Subcutaneous abdominal adipose tissue (tissue), 5 donors: Measurements from ENCODE around the gene ANKRD11.

ENCODE experiments used
- H3K27ac ChIP-seq: one replicate; pipeline ENCODE4 v1.7.0; 2013; ENCODE audit warnings: low read depth, mild to moderate bottlenecking, inconsistent platforms, low read length, moderate library complexity
- H3K27me3 ChIP-seq, 5 donors: one replicate each; pipeline ENCODE4 v1.7.0; 2013; ENCODE audit warnings: low read length in 5 of 5, inconsistent platforms in 1 of 5; ENCODE audit not compliant: control insufficient read depth in 5 of 5, insufficient read depth in 4 of 5
- H3K36me3 ChIP-seq, 5 donors: one replicate each; pipeline ENCODE4 v1.7.0; 2013; ENCODE audit warnings: low read length in 5 of 5; ENCODE audit not compliant: control insufficient read depth in 5 of 5, insufficient read depth in 5 of 5
- H3K4me1 ChIP-seq, 5 donors: one replicate each; pipeline ENCODE4 v1.7.0; 2013; ENCODE audit warnings: low read length in 5 of 5, mild to moderate bottlenecking in 3 of 5, moderate library complexity in 1 of 5; ENCODE audit not compliant: control insufficient read depth in 5 of 5, insufficient read depth in 5 of 5
- H3K4me3 ChIP-seq, 5 donors: one replicate each; pipeline ENCODE4 v1.7.0; 2013; ENCODE audit warnings: low read length in 5 of 5, low read depth in 1 of 5
- H3K9ac ChIP-seq, 5 donors: one replicate each; pipeline ENCODE4 v1.7.0; 2013; ENCODE audit warnings: low read length in 5 of 5, mild to moderate bottlenecking in 4 of 5, moderate library complexity in 3 of 5
- H3K9me3 ChIP-seq, 5 donors: one replicate each; pipeline ENCODE4 v1.7.0; 2013; ENCODE audit warnings: low read length in 5 of 5; ENCODE audit not compliant: control insufficient read depth in 5 of 5
- donor health status: healthy.
- donor health status: healthy.
- donor health status: healthy.
- donor health status: healthy.
- donor health status: healthy.

The ANKRD11 gene

GRCh38 chr16:89406277-89406888, 84.0 kb downstream of the ANKRD11 start:
- Histone ChIP-seq H3K9ac (peak overlapping the region in 1 of 5 donors; percentile 53), H3K36me3 (no peaks in the 10 kb centered on the region), H3K4me3 (peak overlapping the region in 1 of 5 donors; percentile 11), H3K4me1 (peaks cover 16 to 68% (median 64%) of the 10 kb centered on the region in 5 donors), H3K27me3 (no peaks in the 10 kb centered on the region), H3K27ac (no peak overlapping the region), H3K9me3 (no peaks in the 10 kb centered on the region)

GRCh38 chr16:89404561-89404960, 85.8 kb downstream of the ANKRD11 start:
- no peak overlapping the region for H3K4me3 ChIP-seq
- H3K27ac ChIP-seq: no peak overlapping the region
- H3K9ac ChIP-seq: no peak overlapping the region
- H3K27me3 ChIP-seq: no peaks in the 10 kb centered on the region
- no peaks in the 10 kb centered on the region for H3K9me3 ChIP-seq
- H3K36me3 ChIP-seq: no peaks in the 10 kb centered on the region
- H3K4me1 ChIP-seq: peaks cover 10 to 54% (median 50%) of the 10 kb centered on the region in 5 donors

- Histone ChIP-seq H3K27ac (no peak overlapping the region), H3K36me3 (peaks cover 0 to 3% (median 0%) of the 10 kb centered on the region in 5 donors), H3K9me3 (no peaks in the 10 kb centered on the region), H3K4me1 (peaks cover 7 to 38% (median 34%) of the 10 kb centered on the region in 5 donors), H3K4me3 (no peak overlapping the region), H3K27me3 (no peaks in the 10 kb centered on the region), H3K9ac (no peak overlapping the region)
Measured at GRCh38 chr16:89402962-89403361, 87.4 kb downstream of the ANKRD11 start.

GRCh38 chr16:89401641-89402445, 88.5 kb downstream of the ANKRD11 start:
- Histone ChIP-seq H3K9me3 (no peaks in the 10 kb centered on the region), H3K36me3 (peaks cover 0 to 8% (median 0%) of the 10 kb centered on the region in 5 donors), H3K4me3 (no peak overlapping the region), H3K27me3 (no peaks in the 10 kb centered on the region), H3K9ac (no peak overlapping the region), H3K4me1 (peaks cover under 1 to 27% (median 23%) of the 10 kb centered on the region in 5 donors), H3K27ac (no peak overlapping the region)

- Histone ChIP-seq H3K4me1 (peaks cover 0 to 21% (median 17%) of the 10 kb centered on the region in 5 donors), H3K27me3 (no peaks in the 10 kb centered on the region), H3K4me3 (no peak overlapping the region), H3K9me3 (no peaks in the 10 kb centered on the region), H3K27ac (no peak overlapping the region), H3K9ac (no peak overlapping the region), H3K36me3 (peaks cover 0 to 8% (median 0%) of the 10 kb centered on the region in 5 donors)
Measured at GRCh38 chr16:89401205-89401604, 89.2 kb downstream of the ANKRD11 start.

GRCh38 chr16:89400740-89401139, 89.6 kb downstream of the ANKRD11 start:
- Histone ChIP-seq H3K4me3 (no peak overlapping the region), H3K27me3 (no peaks in the 10 kb centered on the region), H3K27ac (no peak overlapping the region), H3K9ac (no peak overlapping the region), H3K36me3 (peaks cover 0 to 8% (median 0%) of the 10 kb centered on the region in 5 donors), H3K4me1 (peaks cover 3 to 21% (median 19%) of the 10 kb centered on the region in 5 donors), H3K9me3 (no peaks in the 10 kb centered on the region)

- Histone ChIP-seq H3K9me3 (no peaks in the 10 kb centered on the region), H3K4me3 (no peak overlapping the region), H3K9ac (no peak overlapping the region), H3K27ac (no peak overlapping the region), H3K36me3 (peaks cover 0 to 8% (median 0%) of the 10 kb centered on the region in 5 donors), H3K4me1 (peaks cover 10 to 37% (median 31%) of the 10 kb centered on the region in 5 donors), H3K27me3 (no peaks in the 10 kb centered on the region)
Measured at GRCh38 chr16:89398924-89399323, 91.4 kb downstream of the ANKRD11 start.

- Histone ChIP-seq H3K27me3 (no peaks in the 10 kb centered on the region), H3K4me3 (no peak overlapping the region), H3K36me3 (peaks cover 0 to 8% (median 0%) of the 10 kb centered on the region in 5 donors), H3K9me3 (no peaks in the 10 kb centered on the region), H3K4me1 (peaks cover 12 to 36% (median 34%) of the 10 kb centered on the region in 5 donors), H3K27ac (no peak overlapping the region), H3K9ac (no peak overlapping the region)
Measured at GRCh38 chr16:89397331-89397861, 93.0 kb downstream of the ANKRD11 start.

GRCh38 chr16:89396156-89396555, 94.2 kb downstream of the ANKRD11 start:
- peaks cover 0 to 11% (median 0%) of the 10 kb centered on the region in 5 donors for H3K36me3 ChIP-seq
- no peak overlapping the region for H3K27ac ChIP-seq
- H3K4me1 ChIP-seq: peaks cover 8 to 35% (median 26%) of the 10 kb centered on the region in 5 donors
- no peaks in the 10 kb centered on the region for H3K27me3 ChIP-seq
- H3K9me3 ChIP-seq: no peaks in the 10 kb centered on the region
- H3K9ac ChIP-seq: no peak overlapping the region
- H3K4me3 ChIP-seq: no peak overlapping the region
